K562 (cell line): ENCODE data around the gene NOLC1. TPM values are rescaled to one million over a fixed set of nuclear protein-coding genes. Genes with fewer than 3 reads are reported as not detected.

ENCODE experiments used
- ATAC-seq: fragments of 200-7000 bp; cut with Tn5 transposase; 3 replicates; pipeline ENCODE4 v1.9.1; 2020; ENCODE audit warnings: moderate library complexity
- BruUV-seq: library from RNA; stranded (reverse); fragments of 400-500 nt; replicated peaks from 2 replicates; lab custom pipeline; 2021; lab: Mats Ljungman, UMichigan
- CTCF ChIA-PET: fragments of 300-600 bp; formaldehyde crosslinking; extraction: SDS; loops from one replicate; lab custom pipeline; 2021; ENCODE audit warnings: low intra/inter-chr PET ratio; lab: Yijun Ruan, JAX
- POLR2A ChIA-PET: fragments of 300-600, 350-650 bp; sonication (Branson Sonifier 250); formaldehyde crosslinking; extraction: SDS; loops from one replicate; lab custom pipeline; 2021; ENCODE audit warnings: antibody characterized with exemption, inconsistent platforms; lab: Yijun Ruan, JAX
- DNase-seq, 4 experiments: peaks; one replicate each; pipeline versions ENCODE4 v3.0.0 to v3.0.0-alpha.2; 2011 to 2018; ENCODE audit warnings: low spot score in 3 of 4, mixed read lengths in 3 of 4; ENCODE audit errors: extremely low read depth in 1 of 4
- FAIRE-seq: peaks from 2 replicates; lab custom pipeline; 2011; peaks lifted over from hg19 to GRCh38; lab: Jason Lieb, UNC
- H2AFZ ChIP-seq: 2 replicates; pipeline ENCODE4 v1.6.0; 2011; ENCODE audit warnings: low read depth, low read length, control low read depth, inconsistent platforms
- H3K27ac ChIP-seq: fragments of 200-600 bp; 3 replicates; pipeline ENCODE4 v1.8.0; 2011; ENCODE audit warnings: low read depth, mild to moderate bottlenecking, control low read depth, inconsistent platforms, low read length, moderate library complexity, mixed read lengths; ENCODE audit errors: extremely low read depth
- H3K27me3 ChIP-seq, 2 experiments: fragments of 300-600 bp in 1 of 2; 2 replicates in 1 of 2; 3 replicates in 1 of 2; pipeline versions ENCODE4 v1.6.0 to v1.8.0; 2011; ENCODE audit warnings: inconsistent platforms in 2 of 2, low read length in 2 of 2, mild to moderate bottlenecking in 1 of 2, mixed read lengths in 1 of 2, moderate library complexity in 1 of 2; ENCODE audit not compliant: control insufficient read depth in 2 of 2, insufficient read depth in 2 of 2
- H3K36me3 ChIP-seq: fragments of 300-600 bp; 3 replicates; pipeline ENCODE4 v1.8.0; 2011; ENCODE audit warnings: mild to moderate bottlenecking, low read length, inconsistent platforms; ENCODE audit not compliant: control insufficient read depth, insufficient read depth
- H3K4me1 ChIP-seq, 2 experiments: fragments of 200-600 bp in 1 of 2; replicated peaks in 1 of 2; 2 replicates in 1 of 2; 3 replicates in 1 of 2; pipeline versions ENCODE4 v1.5.1 to v1.8.0; 2011; ENCODE audit warnings: inconsistent platforms in 2 of 2, low read length in 2 of 2, mild to moderate bottlenecking in 1 of 2, mixed read lengths in 1 of 2, moderate library complexity in 1 of 2; ENCODE audit not compliant: control insufficient read depth in 2 of 2, insufficient read depth in 2 of 2
- H3K4me2 ChIP-seq: 2 replicates; pipeline ENCODE4 v1.6.1; 2011; ENCODE audit warnings: low read length, control low read depth, inconsistent platforms, mixed read lengths; ENCODE audit not compliant: insufficient read depth
- H3K4me3 ChIP-seq: fragments of 200-600 bp; sonication (generic), shearing (Covaris generic); 2 replicates; pipeline ENCODE4 v1.5.1; 2016; ENCODE audit warnings: control low read depth, inconsistent platforms
- H3K79me2 ChIP-seq: fragments of 200-600 bp; 3 replicates; pipeline ENCODE4 v1.8.0; 2011; ENCODE audit warnings: low read length, inconsistent platforms; ENCODE audit not compliant: control insufficient read depth, insufficient read depth
- H3K9ac ChIP-seq, 2 experiments: 2 replicates each; pipeline versions ENCODE4 v1.6.0 to v1.6.1; 2011; ENCODE audit warnings: low read depth in 2 of 2, low read length in 2 of 2, control low read depth in 1 of 2, inconsistent platforms in 1 of 2, mild to moderate bottlenecking in 1 of 2, mixed read lengths in 1 of 2; ENCODE audit not compliant: insufficient read depth in 1 of 2
- H3K9me1 ChIP-seq: one replicate; pipeline ENCODE4 v1.6.0; 2011; ENCODE audit warnings: inconsistent platforms, mild to moderate bottlenecking, low read length, moderate library complexity; ENCODE audit not compliant: control insufficient read depth, insufficient read depth
- H3K9me3 ChIP-seq: replicated peaks from 2 replicates; pipeline ENCODE4 v1.5.1; 2011; ENCODE audit warnings: low read depth, low read length, inconsistent platforms; ENCODE audit not compliant: control insufficient read depth, insufficient read depth
- H4K20me1 ChIP-seq: replicated peaks from 2 replicates; pipeline ENCODE4 v1.6.1; 2011; ENCODE audit warnings: low read length, inconsistent platforms, mixed read lengths; ENCODE audit not compliant: control insufficient read depth, insufficient read depth
- ELF4 ChIP-seq: fragments of 450-650 bp; formaldehyde crosslinking; IDR thresholded peaks from 2 replicates; pipeline ENCODE4 v1.4.0; 2022; ENCODE audit warnings: missing genetic modification characterization
- ELK1 ChIP-seq: sonication (generic); formaldehyde crosslinking; IDR thresholded peaks from 2 replicates; pipeline ENCODE4 v1.8.1; 2022; ENCODE audit warnings: missing genetic modification reagents
- TSHZ1 ChIP-seq: fragments of 250-450 bp; sonication (Bioruptor Pico); IDR thresholded peaks from 2 replicates; pipeline ENCODE4 v1.4.0; 2020; ENCODE audit warnings: mild to moderate bottlenecking, moderate library complexity
- ZNF639 ChIP-seq, 2 experiments: fragments of 200-800 bp in 1 of 2; sonication (Bioruptor generic) in 1 of 2; sonication (generic) in 1 of 2; formaldehyde crosslinking in 1 of 2; IDR thresholded peaks in 1 of 2; conservative IDR thresholded peaks in 1 of 2; 2 replicates each; pipeline versions ENCODE4 v1.5.0 to v1.6.1; 2016 to 2020; ENCODE audit warnings: missing compliant biosample characterization in 1 of 2, missing genetic modification characterization in 1 of 2, missing genetic modification reagents in 1 of 2
- WGBS: fragments of 100-300 bp; shearing (Covaris generic); methylation state at CpG from one replicate; pipeline ENCODE4 v1.1.6; 2016; ENCODE audit warnings: low coverage, mixed read lengths; ENCODE audit not compliant: insufficient coverage; ENCODE audit errors: missing lambda C conversion rate; 5-methylcytosine and 5-hydroxymethylcytosine counted together
- in situ Hi-C: fragments of 300-500 bp; cut with MboI; formaldehyde crosslinking; loops from 4 replicates; pipeline ENCODE4 v1.15.0; 2018; ENCODE audit warnings: inconsistent platforms, mixed read lengths
- intact Hi-C: fragments of 100-400 bp; cut with micrococcal nuclease; formaldehyde crosslinking; loops from 2 replicates; pipeline ENCODE4 v1.14.2; 2022
- polyA plus RNA-seq, 8 experiments: library from polyadenylated mRNA; depleted of rRNA in 4 of 8; stranded (reverse) in 5 of 8; unstranded in 3 of 8; fragments of >200 nt; fragmentation: Nextera tagmentation in 2 of 8; fragmentation: Illumina TruSeq in 1 of 8; extraction: Ambion mirVana in 2 of 8; extraction: Trizol in 1 of 8; gene quantifications; 2 replicates each; pipeline versions ENCODE4 v1.2.1 to v1.2.3, GENCODE V29; 2011 to 2014; ENCODE audit warnings: inconsistent platforms in 1 of 8, missing spikeins in 1 of 8
- total RNA-seq, 7 experiments: library from RNA; depleted of rRNA in 6 of 7; stranded (reverse); fragments of >200 nt in 6 of 7; fragmentation: Illumina TruSeq in 2 of 7; extraction: Trizol in 2 of 7; gene quantifications; 2 replicates each; pipeline versions ENCODE4 v1.2.1 to v1.2.3, GENCODE V29; 2011 to 2021; ENCODE audit warnings: low replicate concordance in 1 of 7
- TF ChIP-seq, protein P1 (sequence below): fragments of 250-450 bp; sonication (Bioruptor Pico); IDR thresholded peaks from 2 replicates; pipeline ENCODE4 v1.4.0; 2020; ENCODE audit warnings: mild to moderate bottlenecking, moderate library complexity, borderline replicate concordance

The NOLC1 gene
- total and polyA plus RNA-seq, 9 of the 15 experiments (the other 6 are each of a cell fraction or from before 2014, with no cell fraction given) = 102 to 310 (median 165) TPM

DNA sequence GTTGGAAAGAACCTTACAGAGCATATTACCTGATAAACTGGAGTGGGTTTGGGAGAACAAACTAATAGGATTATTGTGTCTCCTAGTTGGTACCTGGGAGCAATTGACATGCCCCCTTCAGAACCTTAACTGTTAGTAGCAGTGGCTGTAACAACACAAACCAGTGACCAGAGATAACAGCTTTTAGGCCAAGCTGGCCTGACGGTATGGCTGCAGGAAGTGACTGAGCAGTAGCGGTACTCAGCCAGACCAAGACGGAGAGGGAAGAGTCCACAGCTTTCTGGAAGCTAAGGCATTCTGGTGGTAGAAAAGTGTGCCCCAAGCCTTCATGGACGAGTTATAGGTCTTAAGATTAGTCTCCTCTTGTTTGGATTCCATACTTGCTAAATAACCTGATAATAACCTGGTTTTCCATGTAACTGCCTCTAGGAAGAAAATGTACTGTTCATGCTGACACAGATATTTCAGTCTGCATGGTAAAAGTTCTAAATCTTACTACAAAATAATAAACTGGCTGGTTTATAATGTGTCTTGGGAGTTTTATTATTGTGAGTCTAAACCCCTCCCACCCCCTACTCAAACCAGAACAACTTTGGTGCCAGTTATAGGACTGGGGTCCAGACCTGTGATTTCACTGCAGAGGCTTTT is 11.3 kb downstream of the NOLC1 start:
- POLR2A ChIA-PET = interaction anchor here (0.6 to 1.5 kb wide), 4 partner anchors 9 to 575 kb away, joined by 3 to 9 read pairs (median 4); partner anchors contain the start of genes DPCD and POLL
- H2AFZ ChIP-seq = no peak overlapping the region
- no peak overlapping the region for H3K4me3 ChIP-seq
- no peaks in the 10 kb centered on the region for H3K9me3 ChIP-seq
- peaks cover 57% of the 10 kb centered on the region for H3K36me3 ChIP-seq
- WGBS = 12% methylated on average over 4 of the region's 4 CpGs
- BruUV-seq = no TSS peak
- H3K9ac ChIP-seq = 0 out of 4 replicates have a peak overlapping the region, but pooled peaks of 1 of the 2 experiments have one; percentile 4
- H3K4me2 ChIP-seq = no peak overlapping the region; the same call in 1 of the 2 replicates
- peaks cover 0 to 13% of the 10 kb centered on the region in 2 experiments; a peak in 3 of 5 replicates for H3K4me1 ChIP-seq
- peaks cover 4% of the 10 kb centered on the region; the same call in 2 of the 3 replicates for H3K79me2 ChIP-seq
- no peaks in the 10 kb centered on the region; the same call in none of the 2 replicates for H4K20me1 ChIP-seq
- H3K27me3 ChIP-seq = no peaks in the 10 kb centered on the region
- H3K27ac ChIP-seq = peak overlapping the region; percentile 52
- in situ Hi-C loops (no loop called here), intact Hi-C loops (no loop called here)
- FAIRE-seq (peak; percentile 54), ATAC-seq (peak; percentile 84), DNase-seq (peak in 2 of 4 experiments; percentile 35 to 53)
- no peaks in the 10 kb centered on the region for H3K9me1 ChIP-seq
- CTCF ChIA-PET = no interaction called here
- no peak for TF ChIP-seq ELF4 (CRISPR knock-in tag)
- no peak for TF ChIP-seq TSHZ1
- TF ChIP-seq, protein P1, sequence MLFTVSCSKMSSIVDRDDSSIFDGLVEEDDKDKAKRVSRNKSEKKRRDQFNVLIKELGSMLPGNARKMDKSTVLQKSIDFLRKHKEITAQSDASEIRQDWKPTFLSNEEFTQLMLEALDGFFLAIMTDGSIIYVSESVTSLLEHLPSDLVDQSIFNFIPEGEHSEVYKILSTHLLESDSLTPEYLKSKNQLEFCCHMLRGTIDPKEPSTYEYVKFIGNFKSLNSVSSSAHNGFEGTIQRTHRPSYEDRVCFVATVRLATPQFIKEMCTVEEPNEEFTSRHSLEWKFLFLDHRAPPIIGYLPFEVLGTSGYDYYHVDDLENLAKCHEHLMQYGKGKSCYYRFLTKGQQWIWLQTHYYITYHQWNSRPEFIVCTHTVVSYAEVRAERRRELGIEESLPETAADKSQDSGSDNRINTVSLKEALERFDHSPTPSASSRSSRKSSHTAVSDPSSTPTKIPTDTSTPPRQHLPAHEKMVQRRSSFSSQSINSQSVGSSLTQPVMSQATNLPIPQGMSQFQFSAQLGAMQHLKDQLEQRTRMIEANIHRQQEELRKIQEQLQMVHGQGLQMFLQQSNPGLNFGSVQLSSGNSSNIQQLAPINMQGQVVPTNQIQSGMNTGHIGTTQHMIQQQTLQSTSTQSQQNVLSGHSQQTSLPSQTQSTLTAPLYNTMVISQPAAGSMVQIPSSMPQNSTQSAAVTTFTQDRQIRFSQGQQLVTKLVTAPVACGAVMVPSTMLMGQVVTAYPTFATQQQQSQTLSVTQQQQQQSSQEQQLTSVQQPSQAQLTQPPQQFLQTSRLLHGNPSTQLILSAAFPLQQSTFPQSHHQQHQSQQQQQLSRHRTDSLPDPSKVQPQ (CRISPR knock-in tag) = no peak
- peak in 1 of 2 experiments; percentile 24; a peak in 1 of 4 replicates for TF ChIP-seq ZNF639 (CRISPR knock-in tag; conservative IDR thresholded peaks at IDR 0.05 in 1 of 2, IDR thresholded peaks at IDR 0.05 in 1 of 2)
- TF ChIP-seq ELK1 (CRISPR knock-in tag) = no peak
